Choroid plexus epithelial cell (primary cell): Measurements from ENCODE around the gene CTPS1.
A peak's percentile ranks its signal among the peaks of the same experiment; 100 is the strongest.

Experiments
- DNase-seq: peaks from one replicate; pipeline ENCODE4 v3.0.0-alpha.2; 2010; ENCODE audit warnings: low read depth
- H3K4me3 ChIP-seq: 2 replicates; pipeline ENCODE4 v1.5.1; 2011; ENCODE audit warnings: low read depth, mild to moderate bottlenecking, control low read depth, low read length, moderate library complexity
- TF ChIP-seq, protein P1 (sequence below): conservative IDR thresholded peaks from 2 replicates; pipeline ENCODE4 v1.5.1; 2011; ENCODE audit warnings: low read depth, mild to moderate bottlenecking, control low read depth, inconsistent platforms, low read length, moderate library complexity

Gene CTPS1

DNA sequence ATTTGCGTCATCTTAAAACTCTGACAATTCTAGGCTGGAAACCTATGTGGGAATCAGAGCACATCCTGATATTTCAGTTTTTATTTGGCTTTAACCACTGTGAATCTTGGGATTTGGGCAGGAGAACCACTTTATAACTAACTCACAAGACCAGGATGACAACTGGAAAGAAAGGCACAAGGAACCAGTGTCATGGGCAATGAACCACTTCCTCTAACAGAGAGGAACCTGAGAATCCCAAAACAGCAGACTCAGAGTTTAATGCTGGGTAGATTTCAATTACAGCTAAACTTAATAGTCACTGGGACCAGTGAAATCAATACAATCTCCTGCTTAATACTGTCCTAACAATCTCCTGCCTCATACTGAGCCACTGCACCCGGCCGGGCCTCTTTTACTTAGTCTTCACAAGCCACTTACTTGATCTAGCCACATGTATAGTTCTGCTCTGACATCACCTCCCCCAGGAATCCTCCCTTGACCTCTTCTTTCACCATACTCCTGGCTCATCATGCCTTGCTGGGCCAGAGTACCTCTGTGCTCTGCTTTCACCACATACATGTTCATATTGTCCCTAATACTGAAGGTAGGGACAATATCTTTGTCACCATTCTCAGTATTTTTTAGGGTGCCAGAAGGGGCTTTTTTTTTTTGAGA lies 62.2 kb downstream of the CTPS1 start:
- TF ChIP-seq, protein P1, sequence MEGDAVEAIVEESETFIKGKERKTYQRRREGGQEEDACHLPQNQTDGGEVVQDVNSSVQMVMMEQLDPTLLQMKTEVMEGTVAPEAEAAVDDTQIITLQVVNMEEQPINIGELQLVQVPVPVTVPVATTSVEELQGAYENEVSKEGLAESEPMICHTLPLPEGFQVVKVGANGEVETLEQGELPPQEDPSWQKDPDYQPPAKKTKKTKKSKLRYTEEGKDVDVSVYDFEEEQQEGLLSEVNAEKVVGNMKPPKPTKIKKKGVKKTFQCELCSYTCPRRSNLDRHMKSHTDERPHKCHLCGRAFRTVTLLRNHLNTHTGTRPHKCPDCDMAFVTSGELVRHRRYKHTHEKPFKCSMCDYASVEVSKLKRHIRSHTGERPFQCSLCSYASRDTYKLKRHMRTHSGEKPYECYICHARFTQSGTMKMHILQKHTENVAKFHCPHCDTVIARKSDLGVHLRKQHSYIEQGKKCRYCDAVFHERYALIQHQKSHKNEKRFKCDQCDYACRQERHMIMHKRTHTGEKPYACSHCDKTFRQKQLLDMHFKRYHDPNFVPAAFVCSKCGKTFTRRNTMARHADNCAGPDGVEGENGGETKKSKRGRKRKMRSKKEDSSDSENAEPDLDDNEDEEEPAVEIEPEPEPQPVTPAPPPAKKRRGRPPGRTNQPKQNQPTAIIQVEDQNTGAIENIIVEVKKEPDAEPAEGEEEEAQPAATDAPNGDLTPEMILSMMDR = no peak
- DNase-seq = peak; percentile 74
- no peak overlapping the region for H3K4me3 ChIP-seq

DNA sequence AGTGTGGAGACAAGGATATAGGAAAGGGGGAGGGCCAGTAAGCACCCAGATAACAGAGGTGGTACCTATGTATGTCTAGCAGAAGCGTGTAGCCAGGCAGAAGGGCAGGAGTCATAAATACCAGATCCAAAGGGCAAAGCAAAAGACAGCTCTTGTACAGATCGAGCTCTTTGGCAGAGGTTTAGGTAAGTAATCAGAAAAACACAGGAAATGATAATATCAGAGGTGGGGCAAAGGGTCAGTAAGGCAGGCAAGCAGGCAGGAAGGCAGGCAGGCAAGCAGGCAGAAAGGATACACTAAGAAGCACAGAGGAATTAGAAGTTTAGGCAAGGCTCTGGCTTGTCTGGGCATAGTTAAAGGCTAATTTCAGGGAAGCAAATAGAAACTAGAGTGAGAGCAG lies 64.7 kb downstream of the CTPS1 start:
- DNase-seq = no peak
- no peak overlapping the region for H3K4me3 ChIP-seq
- TF ChIP-seq, protein P1 = no peak

DNA sequence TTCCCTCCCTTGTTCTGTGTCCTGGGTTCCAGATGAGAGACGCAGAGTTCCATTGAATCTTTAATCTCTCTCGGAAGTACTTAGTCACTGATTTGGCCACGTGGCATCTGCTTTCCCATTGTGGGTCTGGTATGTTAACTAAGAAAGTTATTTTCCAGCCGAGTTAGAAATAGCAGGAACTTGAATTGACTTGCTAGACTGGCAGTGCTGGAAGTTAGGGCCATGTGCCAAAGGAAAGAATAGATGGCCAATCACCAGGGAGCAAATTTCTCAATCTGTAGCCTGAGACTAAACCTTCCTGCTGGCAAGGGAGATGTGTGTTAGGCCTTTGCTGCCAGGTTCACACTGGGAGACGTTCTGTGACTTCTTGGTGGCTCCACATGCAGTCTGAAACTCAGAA lies 66.2 kb downstream of the CTPS1 start:
- no peak overlapping the region for H3K4me3 ChIP-seq
- TF ChIP-seq, protein P1 = no peak
- DNase-seq = peak; percentile 65

DNA sequence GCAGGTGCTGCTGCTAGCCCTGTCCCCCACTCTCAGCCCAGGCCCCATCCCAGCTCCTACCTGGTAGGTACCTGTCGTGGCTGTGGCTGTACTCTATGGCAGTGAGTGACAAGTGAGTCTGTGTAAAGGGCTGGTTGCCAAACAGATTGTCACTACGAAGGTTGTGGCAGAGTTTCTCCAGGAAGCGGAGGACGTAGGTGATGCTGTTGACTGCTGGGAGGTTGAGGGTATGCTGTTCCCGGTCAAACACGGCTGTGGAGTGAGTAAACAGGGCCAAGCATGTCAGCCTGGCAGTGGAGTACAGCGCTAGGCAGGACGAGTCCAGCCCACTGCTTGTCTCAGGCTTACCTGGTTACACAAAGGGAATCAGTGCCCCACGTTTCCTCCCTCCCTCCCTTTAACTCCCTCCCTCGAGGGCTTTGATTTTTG lies 66.9 kb downstream of the CTPS1 start:
- no peak for DNase-seq
- H3K4me3 ChIP-seq = no peak overlapping the region
- TF ChIP-seq, protein P1 = no peak

DNA sequence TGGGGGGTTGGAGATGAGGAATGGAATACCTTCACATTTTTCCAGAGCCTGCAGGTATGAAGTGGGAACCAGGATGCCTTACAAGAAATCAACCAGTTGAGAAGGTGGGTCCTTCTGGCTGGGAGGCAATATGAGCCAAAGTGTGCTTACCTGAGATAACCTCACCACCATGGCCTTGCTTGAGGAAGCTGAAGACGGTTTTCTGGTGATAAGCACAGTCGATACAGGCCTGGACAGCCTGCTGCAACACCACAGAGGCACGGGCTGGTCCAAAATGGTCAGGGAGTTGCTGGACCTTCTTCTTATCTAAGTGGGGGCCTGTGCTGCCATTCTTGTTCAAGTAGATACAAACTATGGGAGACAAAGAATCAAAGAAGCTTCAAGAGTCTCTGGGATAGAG lies 69.0 kb downstream of the CTPS1 start:
- no peak overlapping the region for H3K4me3 ChIP-seq
- TF ChIP-seq, protein P1 = no peak
- DNase-seq = no peak

DNA sequence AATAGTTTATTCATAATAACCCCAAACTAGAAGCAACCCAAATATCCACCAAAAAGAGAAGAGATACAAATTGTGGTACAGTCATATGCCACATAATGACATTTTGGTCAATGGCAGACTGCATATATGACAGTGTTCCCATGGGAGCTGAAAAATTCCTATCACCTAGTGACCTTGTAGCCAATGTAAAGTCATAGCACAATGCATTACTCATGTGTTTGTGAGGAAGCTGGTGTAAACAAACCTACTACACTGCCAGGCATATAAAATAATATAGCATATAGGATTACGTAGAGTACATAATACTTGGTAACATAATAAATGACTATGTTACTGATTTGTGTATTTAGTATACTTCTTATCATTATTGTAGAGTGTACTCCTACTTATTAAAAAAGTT lies 71.5 kb downstream of the CTPS1 start:
- no peak for DNase-seq
- TF ChIP-seq, protein P1 = no peak
- no peak overlapping the region for H3K4me3 ChIP-seq

DNA sequence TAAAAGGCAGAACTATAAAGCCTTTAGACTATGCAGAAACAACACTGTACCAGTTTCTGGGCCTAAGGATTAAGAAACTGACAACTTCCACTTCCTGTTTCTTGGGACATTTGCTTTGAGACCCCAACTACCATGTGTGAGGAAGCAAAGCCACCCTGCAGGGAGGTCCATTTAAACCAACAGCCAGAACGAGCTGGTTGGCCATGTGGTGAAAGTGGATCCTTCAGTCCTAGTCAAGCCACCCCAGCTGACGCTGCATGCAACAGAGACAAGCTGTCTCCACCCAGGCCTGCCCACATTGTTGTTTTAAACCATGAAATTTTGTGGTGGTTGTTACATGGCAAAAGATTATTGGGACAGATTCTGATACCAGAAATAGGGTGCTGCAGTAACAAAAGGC lies 73.8 kb downstream of the CTPS1 start:
- H3K4me3 ChIP-seq = no peak overlapping the region
- DNase-seq = no peak
- TF ChIP-seq, protein P1 = no peak
